MCF 10A (cell line): ENCODE results near the gene HHIPL1. TPM values are rescaled to one million over a fixed set of nuclear protein-coding genes. Genes with fewer than 3 reads are reported as not detected.

Experiments
- BruUV-seq: library from RNA; stranded (reverse); fragments of 400-500 nt; replicated peaks from 2 replicates; lab custom pipeline; 2021; lab: Mats Ljungman, UMichigan
- CTCF ChIA-PET: fragments of 300-600 bp; sonication (Branson Sonifier 250); formaldehyde crosslinking; extraction: SDS; loops from one replicate; lab custom pipeline; 2021; ENCODE audit warnings: antibody characterized with exemption, inconsistent platforms; lab: Yijun Ruan, JAX
- POLR2A ChIA-PET: fragments of 300-600, 350-650 bp; sonication (Branson Sonifier 250); formaldehyde crosslinking; extraction: SDS; loops from one replicate; lab custom pipeline; 2020; ENCODE audit warnings: antibody characterized with exemption, inconsistent platforms; lab: Yijun Ruan, JAX
- DNase-seq: peaks from one replicate; pipeline ENCODE4 v3.0.0-alpha.2; 2018; ENCODE audit not compliant: unreplicated experiment
- H3K27ac Mint-ChIP-seq: one replicate; pipeline ENCODE4 v1.8.0; 2022; ENCODE audit warnings: mild to moderate bottlenecking, low read depth, mixed read lengths; ENCODE audit not compliant: unreplicated experiment
- H3K27me3 Mint-ChIP-seq: one replicate; pipeline ENCODE4 v1.8.0; 2022; ENCODE audit warnings: mixed read lengths; ENCODE audit not compliant: insufficient read depth, unreplicated experiment
- H3K36me3 Mint-ChIP-seq: one replicate; pipeline ENCODE4 v1.8.0; 2022; ENCODE audit warnings: mild to moderate bottlenecking, moderate library complexity, mixed read lengths; ENCODE audit not compliant: insufficient read depth, unreplicated experiment
- H3K4me1 Mint-ChIP-seq: one replicate; pipeline ENCODE4 v1.8.0; 2022; ENCODE audit warnings: mixed read lengths; ENCODE audit not compliant: insufficient read depth, unreplicated experiment
- H3K4me3 Mint-ChIP-seq: one replicate; pipeline ENCODE4 v1.8.0; 2022; ENCODE audit warnings: mild to moderate bottlenecking, moderate library complexity, mixed read lengths; ENCODE audit not compliant: unreplicated experiment
- H3K9me3 Mint-ChIP-seq: one replicate; pipeline ENCODE4 v1.8.0; 2022; ENCODE audit warnings: mixed read lengths; ENCODE audit not compliant: unreplicated experiment
- CTCF ChIP-seq: fragments of 200-600 bp; IDR thresholded peaks from one replicate; pipeline ENCODE4 v1.8.0; 2022; ENCODE audit warnings: antibody characterized with exemption, mild to moderate bottlenecking; ENCODE audit not compliant: unreplicated experiment
- intact Hi-C: fragments of 100-400 bp; cut with micrococcal nuclease; formaldehyde crosslinking; loops from 2 replicates; pipeline ENCODE4 v1.14.1; 2022
- total RNA-seq: library from RNA; stranded (reverse); gene quantifications from 2 replicates; pipeline ENCODE4 v1.2.3, GENCODE V29; 2022

HHIPL1 gene
- total RNA-seq, 1 experiment from 2014 or later, result not detected

- Mint-ChIP-seq H3K9me3 (peaks cover 9% of the 10 kb centered on the region), H3K27ac (no peak overlapping the region), H3K36me3 (peaks cover 6% of the 10 kb centered on the region), H3K27me3 (peaks cover 30% of the 10 kb centered on the region), H3K4me1 (no peaks in the 10 kb centered on the region), H3K4me3 (no peak overlapping the region)
- DNase-seq, result no peak
- POLR2A ChIA-PET, result no interaction called here
- intact Hi-C loops, result no loop called here
- no TSS peak for BruUV-seq
- CTCF ChIA-PET, result interaction anchor here (0.6 to 1.5 kb wide), 3 partner anchors 12 to 586 kb away, joined by 3 to 7 read pairs (median 4); no protein-coding TSS in a partner anchor
- no peak for TF ChIP-seq CTCF
Observed at GRCh38 chr14:99699861-99700260, 54.9 kb downstream of the HHIPL1 start.

DNA sequence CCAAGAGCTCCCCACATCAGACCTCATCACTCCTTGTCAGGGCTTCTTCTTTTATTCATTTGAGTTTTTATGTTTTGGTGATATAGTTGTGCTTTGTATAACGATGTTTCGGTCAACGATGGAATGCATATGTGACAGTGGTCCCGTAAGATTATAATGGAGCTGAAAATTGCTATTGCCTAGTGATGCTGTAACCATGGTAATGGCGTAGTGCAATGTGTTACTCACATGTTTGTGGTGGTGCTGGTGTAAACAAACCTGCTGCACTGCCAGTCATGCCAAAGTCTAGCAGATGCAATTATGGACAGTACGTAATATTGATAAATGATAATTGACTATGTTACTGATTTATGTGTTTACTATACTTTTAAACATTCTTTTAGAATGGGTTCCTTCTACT lies 55.5 kb downstream of the HHIPL1 start:
- Mint-ChIP-seq H3K27ac (no peak overlapping the region), H3K27me3 (peaks cover 27% of the 10 kb centered on the region), H3K36me3 (peaks cover 6% of the 10 kb centered on the region), H3K4me3 (no peak overlapping the region), H3K4me1 (no peaks in the 10 kb centered on the region), H3K9me3 (peaks cover 9% of the 10 kb centered on the region)
- intact Hi-C loops, result no loop called here
- no peak for DNase-seq
- TF ChIP-seq CTCF, result no peak
- ChIA-PET POLR2A (no interaction called here), CTCF (interaction anchor here (0.7 to 1.5 kb wide), 3 partner anchors 12 to 18 kb away, joined by 4 to 7 read pairs (median 4); no protein-coding TSS in a partner anchor)
- BruUV-seq, result no TSS peak

GRCh38 chr14:99701260-99701659 lies 56.3 kb downstream of the HHIPL1 start:
- no TSS peak for BruUV-seq
- H3K27me3 Mint-ChIP-seq, result peaks cover 24% of the 10 kb centered on the region
- H3K4me1 Mint-ChIP-seq, result no peaks in the 10 kb centered on the region
- no peak for TF ChIP-seq CTCF
- ChIA-PET CTCF (interaction anchor here (1.4 to 1.5 kb wide), 2 partner anchors 18 to 28 kb away, joined by 4 to 7 read pairs; no protein-coding TSS in a partner anchor), POLR2A (no interaction called here)
- DNase-seq, result no peak
- H3K4me3 Mint-ChIP-seq, result no peak overlapping the region
- peaks cover 9% of the 10 kb centered on the region for H3K9me3 Mint-ChIP-seq
- no peak overlapping the region for H3K27ac Mint-ChIP-seq
- intact Hi-C loops, result no loop called here
- peaks cover 6% of the 10 kb centered on the region for H3K36me3 Mint-ChIP-seq

GRCh38 chr14:99702115-99702514 lies 57.2 kb downstream of the HHIPL1 start:
- intact Hi-C loops, result no loop called here
- CTCF ChIA-PET, result interaction anchor here (1.5 kb wide), 1 partner anchor 28 kb away, joined by 7 read pairs; no protein-coding TSS in a partner anchor

More at GRCh38 chr14:99702115-99702514, 57.2 kb downstream of the HHIPL1 start:
- POLR2A ChIA-PET, result no interaction called here
- Mint-ChIP-seq H3K27ac (no peak overlapping the region), H3K4me3 (no peak overlapping the region), H3K9me3 (peaks cover 9% of the 10 kb centered on the region), H3K4me1 (no peaks in the 10 kb centered on the region), H3K27me3 (peaks cover 15% of the 10 kb centered on the region), H3K36me3 (peaks cover 6% of the 10 kb centered on the region)
- DNase-seq, result no peak
- no peak for TF ChIP-seq CTCF
- BruUV-seq, result no TSS peak
